GM13976 (cell line): ENCODE data around the gene TM9SF4.

Experiments used
- DNase-seq: peaks from one replicate; pipeline ENCODE4 v3.0.0; 2012; ENCODE audit warnings: low spot score
- in situ Hi-C: fragments of 300-500 bp; cut with MboI; formaldehyde crosslinking; loops from one replicate; pipeline ENCODE4 v1.12.0; 2022; ENCODE audit warnings: low sequenced_read_pairs, mixed read lengths, inconsistent platforms; ENCODE audit not compliant: unreplicated experiment
- TF ChIP-seq, protein P1 (sequence below): IDR thresholded peaks from 2 replicates; pipeline ENCODE4 v1.5.1; 2012; ENCODE audit warnings: borderline replicate concordance, mild to moderate bottlenecking; ENCODE audit not compliant: insufficient read depth; ENCODE audit errors: extremely low read depth, missing control alignments, control extremely low read depth

The TM9SF4 gene

GRCh38 chr20:32152421-32153155 lies 43.1 kb downstream of the TM9SF4 start:
- TF ChIP-seq, protein P1, sequence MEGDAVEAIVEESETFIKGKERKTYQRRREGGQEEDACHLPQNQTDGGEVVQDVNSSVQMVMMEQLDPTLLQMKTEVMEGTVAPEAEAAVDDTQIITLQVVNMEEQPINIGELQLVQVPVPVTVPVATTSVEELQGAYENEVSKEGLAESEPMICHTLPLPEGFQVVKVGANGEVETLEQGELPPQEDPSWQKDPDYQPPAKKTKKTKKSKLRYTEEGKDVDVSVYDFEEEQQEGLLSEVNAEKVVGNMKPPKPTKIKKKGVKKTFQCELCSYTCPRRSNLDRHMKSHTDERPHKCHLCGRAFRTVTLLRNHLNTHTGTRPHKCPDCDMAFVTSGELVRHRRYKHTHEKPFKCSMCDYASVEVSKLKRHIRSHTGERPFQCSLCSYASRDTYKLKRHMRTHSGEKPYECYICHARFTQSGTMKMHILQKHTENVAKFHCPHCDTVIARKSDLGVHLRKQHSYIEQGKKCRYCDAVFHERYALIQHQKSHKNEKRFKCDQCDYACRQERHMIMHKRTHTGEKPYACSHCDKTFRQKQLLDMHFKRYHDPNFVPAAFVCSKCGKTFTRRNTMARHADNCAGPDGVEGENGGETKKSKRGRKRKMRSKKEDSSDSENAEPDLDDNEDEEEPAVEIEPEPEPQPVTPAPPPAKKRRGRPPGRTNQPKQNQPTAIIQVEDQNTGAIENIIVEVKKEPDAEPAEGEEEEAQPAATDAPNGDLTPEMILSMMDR, result no peak
- in situ Hi-C loops, result no loop called here
- DNase-seq, result no peak

GRCh38 chr20:32153156-32153665 lies 43.7 kb downstream of the TM9SF4 start:
- no peak for DNase-seq

GRCh38 chr20:32153771-32154170 lies 44.3 kb downstream of the TM9SF4 start:
- TF ChIP-seq, protein P1, result no peak
- in situ Hi-C loops, result no loop called here
- no peak for DNase-seq

More at GRCh38 chr20:32153156-32153665, 43.7 kb downstream of the TM9SF4 start:
- TF ChIP-seq, protein P1, result no peak
- in situ Hi-C loops, result no loop called here

- TF ChIP-seq, protein P1, result peak; percentile 46
These were observed 45.8 kb downstream of the TM9SF4 start for GRCh38 chr20:32155017-32155981.

DNA sequence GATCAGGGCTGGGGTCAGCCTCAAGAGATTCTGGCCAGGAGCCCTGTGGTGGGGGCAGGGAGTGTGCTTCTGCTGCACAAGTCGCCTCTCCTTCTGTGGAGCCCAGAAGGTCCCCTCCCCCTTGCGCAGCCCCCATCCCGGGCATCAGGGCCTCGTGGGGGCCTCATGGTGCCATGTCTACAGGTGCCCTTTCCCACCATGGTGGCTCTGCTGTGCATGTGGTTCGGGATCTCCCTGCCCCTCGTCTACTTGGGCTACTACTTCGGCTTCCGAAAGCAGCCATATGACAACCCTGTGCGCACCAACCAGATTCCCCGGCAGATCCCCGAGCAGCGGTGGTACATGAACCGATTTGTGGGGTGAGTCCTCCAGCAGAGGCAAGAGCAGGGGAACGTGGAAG lies 48.1 kb downstream of the TM9SF4 start:
- TF ChIP-seq, protein P1, result no peak
- DNase-seq, result no peak
- in situ Hi-C loops, result no loop called here

More at GRCh38 chr20:32155017-32155981, 45.8 kb downstream of the TM9SF4 start:
- DNase-seq, result peak; percentile 60
- in situ Hi-C loops, result no loop called here

DNA sequence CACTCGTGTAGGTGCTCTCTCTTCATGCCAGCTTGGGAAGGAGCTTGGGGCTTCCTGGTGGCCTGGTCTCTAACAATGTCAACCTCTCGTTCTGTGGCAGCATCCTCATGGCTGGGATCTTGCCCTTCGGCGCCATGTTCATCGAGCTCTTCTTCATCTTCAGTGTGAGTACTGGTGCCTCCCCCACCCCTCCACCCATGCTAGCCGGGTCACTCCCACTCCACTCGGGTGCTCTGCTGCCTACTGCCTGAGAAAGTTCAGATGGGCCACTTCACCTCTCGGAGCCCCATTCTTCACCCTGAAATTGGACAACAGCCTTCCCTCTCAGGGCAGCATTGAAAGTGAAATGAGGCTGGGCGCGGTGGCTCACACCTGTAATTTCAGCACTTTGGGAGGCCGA lies 48.8 kb downstream of the TM9SF4 start:
- TF ChIP-seq, protein P1, result no peak
- no peak for DNase-seq
- in situ Hi-C loops, result no loop called here
